Colonic mucosa (tissue), 4 donors: Measurements from ENCODE around the gene LYPD4. TPM values are rescaled to one million over a fixed set of nuclear protein-coding genes. Genes with fewer than 3 reads are reported as not detected.
A peak's percentile ranks its signal among the peaks of the same experiment; 100 is the strongest.
"Not testable (repeated sequence)": the region's sequence is repeated elsewhere in the genome, so short reads cannot be mapped to it uniquely, and the experiment has no call there.

Experiments
- DNase-seq: peaks from one replicate; pipeline ENCODE4 v3.0.0-alpha.2; 2020
- H3K27ac ChIP-seq: fragments of 200-600 bp; one replicate; pipeline ENCODE4 v1.8.0; 2021
- H3K27me3 ChIP-seq: fragments of 200-600 bp; one replicate; pipeline ENCODE4 v1.8.0; 2021
- H3K36me3 ChIP-seq: fragments of 200-600 bp; one replicate; pipeline ENCODE4 v1.8.0; 2021
- H3K4me1 ChIP-seq: fragments of 200-600 bp; one replicate; pipeline ENCODE4 v1.8.0; 2021; ENCODE audit warnings: mild to moderate bottlenecking
- H3K4me3 ChIP-seq: fragments of 200-600 bp; one replicate; pipeline ENCODE4 v1.8.0; 2021
- H3K9ac ChIP-seq, 2 donors: one replicate each; pipeline ENCODE4 v1.7.0; 2013; ENCODE audit warnings: control low read depth in 2 of 2, low read depth in 2 of 2, low read length in 2 of 2
- H3K9me3 ChIP-seq: fragments of 200-600 bp; one replicate; pipeline ENCODE4 v1.8.0; 2021
- intact Hi-C: fragments of 100-400 bp; cut with DNase I; formaldehyde crosslinking; loops from one replicate; pipeline ENCODE4 v1.14.1; 2022
- total RNA-seq, 2 donors: library from RNA; stranded (reverse); fragmentation: NEBNext Ultra II Directional in 1 of 2; extraction: Animal tissue kit (Norgen Biotek cat#: 25700) in 1 of 2; gene quantifications; one replicate each; pipeline ENCODE4 v1.2.1, GENCODE V29; 2021
- TF ChIP-seq, protein P1 (sequence below): fragments of 200-600 bp; IDR thresholded peaks from one replicate; pipeline ENCODE4 v1.8.0; 2022; ENCODE audit warnings: antibody characterized with exemption, mild to moderate bottlenecking
- donor health status: healthy.
- donor health status: DM: no; HTN: no; CAD: no.
- donor health status: DM: no; HTN: no; CAD: no.

Gene LYPD4
- total RNA-seq, 2 donors from 2014 or later = not detected

DNA sequence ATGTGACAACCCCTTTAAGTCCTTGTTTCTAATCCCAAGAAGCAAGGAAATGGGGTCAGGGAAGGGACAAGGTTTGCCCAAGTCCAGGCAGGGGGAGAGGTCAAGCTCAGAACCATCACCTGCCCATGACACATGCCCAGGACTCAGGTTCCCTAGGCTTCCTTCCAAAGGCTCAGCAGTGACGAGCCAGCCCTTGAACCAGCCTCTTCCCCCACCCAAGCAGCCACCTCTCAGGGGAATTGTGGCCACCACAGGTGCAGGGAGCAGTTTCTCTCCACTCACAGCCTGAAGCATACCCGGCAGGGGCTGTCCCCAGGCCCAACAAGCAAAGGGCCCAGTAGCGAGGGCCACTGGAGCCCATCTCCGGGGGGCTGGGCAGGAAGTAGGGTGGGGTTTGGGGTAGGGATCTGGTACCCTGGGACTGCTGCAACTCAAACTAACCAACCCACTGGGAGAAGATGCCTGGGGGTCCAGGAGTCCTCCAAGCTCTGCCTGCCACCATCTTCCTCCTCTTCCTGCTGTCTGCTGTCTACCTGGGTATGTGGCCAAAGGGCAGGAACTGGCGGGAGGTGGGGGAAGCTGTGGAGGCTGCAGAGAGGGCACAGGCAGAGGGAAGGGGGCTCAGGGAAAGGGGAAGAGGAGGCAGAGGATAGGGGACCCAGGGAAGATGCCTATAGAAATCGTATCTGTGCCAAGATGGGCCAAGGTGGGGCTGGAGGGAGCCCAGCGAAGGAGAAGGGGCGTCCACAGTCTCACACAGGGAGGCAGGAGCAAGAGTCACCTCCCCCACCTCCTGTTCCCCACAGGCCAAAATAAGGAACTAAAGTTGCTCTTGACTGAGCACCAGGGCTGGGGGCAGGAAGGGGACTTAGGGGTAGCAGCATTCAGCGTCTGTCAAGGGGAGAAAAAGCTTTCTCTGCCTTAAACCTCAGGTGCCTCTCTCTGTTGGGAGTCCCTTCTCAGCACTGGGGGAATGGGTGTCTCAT lies 32.7 kb upstream of the LYPD4 start, which contains the start of gene CD79A:
Gene CD79A (plus strand): TSS at position 433 of the 986 bp plus-strand sequence. CDS start 26 bp downstream, at position 459.
- DNase-seq = no peak
- TF ChIP-seq, protein P1, sequence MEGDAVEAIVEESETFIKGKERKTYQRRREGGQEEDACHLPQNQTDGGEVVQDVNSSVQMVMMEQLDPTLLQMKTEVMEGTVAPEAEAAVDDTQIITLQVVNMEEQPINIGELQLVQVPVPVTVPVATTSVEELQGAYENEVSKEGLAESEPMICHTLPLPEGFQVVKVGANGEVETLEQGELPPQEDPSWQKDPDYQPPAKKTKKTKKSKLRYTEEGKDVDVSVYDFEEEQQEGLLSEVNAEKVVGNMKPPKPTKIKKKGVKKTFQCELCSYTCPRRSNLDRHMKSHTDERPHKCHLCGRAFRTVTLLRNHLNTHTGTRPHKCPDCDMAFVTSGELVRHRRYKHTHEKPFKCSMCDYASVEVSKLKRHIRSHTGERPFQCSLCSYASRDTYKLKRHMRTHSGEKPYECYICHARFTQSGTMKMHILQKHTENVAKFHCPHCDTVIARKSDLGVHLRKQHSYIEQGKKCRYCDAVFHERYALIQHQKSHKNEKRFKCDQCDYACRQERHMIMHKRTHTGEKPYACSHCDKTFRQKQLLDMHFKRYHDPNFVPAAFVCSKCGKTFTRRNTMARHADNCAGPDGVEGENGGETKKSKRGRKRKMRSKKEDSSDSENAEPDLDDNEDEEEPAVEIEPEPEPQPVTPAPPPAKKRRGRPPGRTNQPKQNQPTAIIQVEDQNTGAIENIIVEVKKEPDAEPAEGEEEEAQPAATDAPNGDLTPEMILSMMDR = no peak
- H3K4me3 ChIP-seq = no peak within 1 kb of the TSS
- intact Hi-C loops = no loop called here
- H3K9me3 ChIP-seq = no peaks in the 10 kb centered on the region
- H3K36me3 ChIP-seq = no peaks in the 10 kb centered on the region
- no peaks in the 10 kb centered on the region for H3K4me1 ChIP-seq
- peak within 1 kb of the TSS; percentile 40 to 60 for H3K9ac ChIP-seq
- H3K27ac ChIP-seq = peak within 1 kb of the TSS; percentile 6
- H3K27me3 ChIP-seq = no peaks in the 10 kb centered on the region

DNA sequence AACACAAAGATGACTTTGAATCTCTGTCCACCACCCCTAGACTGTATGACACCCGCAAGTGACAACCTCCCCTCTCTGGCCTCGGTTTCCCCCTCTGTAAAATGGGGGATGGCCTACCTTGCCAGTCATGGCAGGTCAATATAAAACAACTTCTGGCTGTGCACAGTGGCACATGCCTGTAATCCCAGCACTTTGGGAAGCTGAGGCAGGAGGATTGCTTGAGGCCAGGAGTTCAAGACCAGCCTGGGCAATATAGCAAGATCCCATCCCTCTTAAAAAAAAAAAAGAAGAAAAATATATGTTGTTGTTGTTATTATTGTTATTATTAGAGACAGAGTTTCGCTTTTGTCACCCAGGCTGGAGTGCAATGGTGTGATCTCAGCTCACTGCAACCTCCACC lies 31.5 kb upstream of the LYPD4 start:
- H3K9ac ChIP-seq, H3K27ac ChIP-seq, intact Hi-C loops: not testable (repeated sequence)

DNA sequence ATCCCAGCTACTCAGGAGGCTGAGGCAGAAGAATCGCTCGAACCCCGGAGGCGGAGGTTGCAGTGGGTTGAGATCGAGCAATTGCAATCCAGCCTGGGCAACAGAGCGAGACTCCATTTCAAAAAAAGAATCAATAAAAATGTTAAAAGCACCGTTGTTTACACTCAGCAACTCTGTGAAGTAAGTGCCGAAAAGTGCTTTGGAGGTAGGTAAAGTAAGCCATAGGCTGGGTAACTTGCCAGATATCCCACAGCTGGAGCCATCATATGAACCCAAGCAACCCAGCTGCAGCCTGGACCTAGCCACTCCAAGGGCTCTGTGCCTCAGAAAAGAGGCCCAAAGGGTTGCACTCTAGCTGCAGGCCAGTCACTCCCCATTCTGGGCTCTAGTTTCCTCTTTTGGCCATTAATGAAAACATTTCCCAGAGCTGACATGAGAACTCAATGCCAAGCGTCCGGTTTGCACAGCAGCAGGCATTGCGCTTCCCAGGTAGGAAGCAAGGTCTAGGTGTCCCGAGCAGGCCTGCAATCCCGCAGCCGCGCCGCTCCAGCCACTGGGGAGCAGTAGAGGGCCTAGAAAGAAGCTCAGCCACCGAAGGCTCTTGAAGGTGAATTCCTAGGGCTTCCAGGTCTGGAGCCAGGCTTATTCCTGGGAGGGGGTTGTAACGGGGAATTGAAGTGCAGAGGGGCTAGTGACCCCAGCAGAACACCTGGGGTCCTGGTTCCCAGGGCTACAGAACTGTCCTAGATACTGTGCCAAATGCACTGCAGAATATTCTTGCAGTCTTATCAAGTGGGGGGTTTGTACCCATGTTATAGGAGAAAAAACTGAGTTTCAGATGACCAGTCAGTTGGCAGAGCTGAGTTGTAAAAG lies 28.5 kb upstream of the LYPD4 start:
- no peaks in the 10 kb centered on the region for H3K27me3 ChIP-seq
- H3K36me3 ChIP-seq = peaks cover 25% of the 10 kb centered on the region

More for the DNA sequence above, 31.5 kb upstream of the LYPD4 start:
- not testable (repeated sequence) for H3K27me3 ChIP-seq, H3K36me3 ChIP-seq, H3K4me1 ChIP-seq, H3K4me3 ChIP-seq, DNase-seq, H3K9me3 ChIP-seq

DNA sequence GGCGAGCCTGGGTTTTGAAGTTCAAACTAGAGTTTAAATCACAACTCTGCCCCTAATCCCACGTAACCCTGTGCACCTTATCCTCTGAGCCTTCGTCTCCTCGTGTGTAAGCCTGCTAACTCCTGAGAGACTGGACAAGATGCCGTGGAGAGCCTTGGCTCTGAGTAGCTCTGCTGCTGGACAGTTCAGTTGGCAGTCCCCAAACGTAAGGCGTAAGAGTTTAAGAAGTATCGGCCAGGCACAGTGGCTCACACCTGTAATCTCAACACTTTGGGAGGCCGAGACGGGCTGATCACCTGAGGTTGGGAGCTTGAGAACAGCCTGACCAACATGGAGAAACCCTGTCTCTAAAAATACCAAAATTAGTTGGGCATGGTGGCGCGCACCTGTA lies 27.9 kb upstream of the LYPD4 start:
- Histone ChIP-seq H3K9me3 (no peaks in the 10 kb centered on the region), H3K4me3 (no peak overlapping the region), H3K27me3 (no peaks in the 10 kb centered on the region), H3K9ac (no peak overlapping the region), H3K27ac (peak overlapping the region; percentile 44), H3K36me3 (peaks cover 25% of the 10 kb centered on the region), H3K4me1 (peaks cover 5% of the 10 kb centered on the region)
- DNase-seq = no peak
- TF ChIP-seq, protein P1 = no peak
- intact Hi-C loops = loop anchor here (5.0 kb wide), 1 partner anchor 80 kb away; no protein-coding TSS in a partner anchor

More for the DNA sequence above, 28.5 kb upstream of the LYPD4 start:
- H3K27ac ChIP-seq = no peak overlapping the region
- TF ChIP-seq, protein P1 = peak; percentile 82
- no peak overlapping the region for H3K9ac ChIP-seq
- DNase-seq = peak; percentile 89
- H3K9me3 ChIP-seq = no peaks in the 10 kb centered on the region
- peaks cover 5% of the 10 kb centered on the region for H3K4me1 ChIP-seq
- intact Hi-C loops = loop anchor here (1.0 to 5.0 kb wide), 2 partner anchors 62 to 79 kb away; no protein-coding TSS in a partner anchor
- H3K4me3 ChIP-seq = no peak overlapping the region

DNA sequence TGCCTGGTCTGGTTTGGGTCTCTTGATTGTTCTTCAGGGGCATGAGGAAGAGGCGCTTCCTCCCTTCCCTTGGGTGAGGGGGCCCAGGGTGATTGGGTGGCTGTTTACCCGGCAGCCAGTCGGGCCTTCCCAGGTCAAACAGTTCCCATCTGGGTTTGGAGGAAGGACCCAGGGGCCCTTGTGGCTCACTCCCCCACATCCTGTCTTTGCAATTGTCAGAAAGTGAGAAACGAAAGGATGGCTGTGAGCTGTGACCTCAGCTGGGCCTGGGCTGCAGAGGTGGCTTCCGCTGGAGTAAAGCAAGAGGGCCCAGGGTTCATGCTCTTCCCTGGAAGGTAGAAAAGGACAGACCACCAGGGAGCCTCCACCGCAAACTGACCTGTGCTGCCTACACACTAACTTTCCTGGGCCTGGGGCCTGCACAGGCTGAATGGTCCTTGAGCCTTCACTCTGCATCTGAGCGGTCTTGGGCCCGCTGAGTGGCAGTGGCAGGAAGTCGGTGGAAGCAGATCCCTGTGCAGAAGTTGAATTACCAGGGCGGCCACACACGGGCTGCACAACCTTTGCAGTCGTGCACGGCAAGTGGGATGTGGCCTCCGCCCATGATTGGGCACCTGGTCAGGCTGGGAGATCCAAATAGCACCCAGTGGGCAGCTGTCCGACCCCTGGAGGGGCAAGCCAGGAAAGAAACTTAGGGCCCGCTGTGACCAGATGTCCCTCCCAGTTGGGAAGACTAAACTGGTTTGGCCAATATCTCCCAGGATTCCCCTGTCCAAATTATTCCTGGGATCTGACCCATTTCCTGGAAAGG lies 27.3 kb upstream of the LYPD4 start:
- H3K4me1 ChIP-seq = peaks cover 5% of the 10 kb centered on the region
- no peaks in the 10 kb centered on the region for H3K27me3 ChIP-seq
- intact Hi-C loops = loop anchor here (5.0 kb wide), 1 partner anchor 81 kb away; no protein-coding TSS in a partner anchor
- H3K4me3 ChIP-seq = no peak overlapping the region
- no peaks in the 10 kb centered on the region for H3K9me3 ChIP-seq
- TF ChIP-seq, protein P1 = no peak
- peak overlapping the region; percentile 44 for H3K27ac ChIP-seq
- DNase-seq = no peak
- peak overlapping the region in 1 of 2 donors; percentile 46 for H3K9ac ChIP-seq
- peaks cover 25% of the 10 kb centered on the region for H3K36me3 ChIP-seq
